Activated CD4-positive, alpha-beta T cell treated with anti-CD3 and anti-CD28 coated beads, Interleukin-2, Interleukin-4, amounts not matched to agents 100 ng/mL and 50 ng/mL, durations not matched to agents 16 hours and 8 hours (primary cell): ENCODE results near the gene SKAP2.
A peak's percentile ranks its signal among the peaks of the same experiment; 100 is the strongest.

Source experiments
- DNase-seq: peaks from one replicate; pipeline ENCODE4 v3.0.0-alpha.2; 2020; ENCODE audit warnings: low spot score

SKAP2 gene

DNA sequence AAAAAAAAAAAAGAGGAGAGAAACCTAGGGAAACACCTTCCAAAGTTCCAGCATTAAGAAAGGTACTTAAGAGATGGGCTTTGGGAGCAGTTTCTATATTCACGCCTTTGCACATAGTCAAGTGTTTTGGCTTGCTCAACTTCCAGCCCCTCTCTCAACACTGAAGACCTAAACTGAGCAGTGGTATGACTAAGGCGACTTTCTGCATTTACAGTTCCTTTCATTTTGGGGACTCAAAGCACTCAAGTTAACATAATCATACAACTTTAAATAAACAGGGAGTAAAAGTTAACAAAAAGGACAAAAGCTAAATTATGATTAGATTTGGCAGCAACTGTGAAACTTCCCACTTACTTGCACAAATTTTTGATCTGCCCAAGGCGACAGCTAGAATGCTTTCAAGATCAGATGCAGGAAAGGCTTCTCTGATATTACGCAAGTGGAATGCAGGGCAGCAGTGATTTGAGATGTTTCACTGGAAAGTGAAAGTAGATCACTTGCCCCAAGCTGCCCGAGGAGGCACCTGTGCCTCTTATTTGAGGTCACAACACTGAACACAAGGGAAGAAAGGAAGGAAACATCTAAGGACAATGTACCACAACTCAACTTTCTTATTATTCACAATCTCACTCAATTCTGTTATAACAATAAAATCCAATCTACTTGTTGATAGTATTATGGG, 199.5 kb downstream of the SKAP2 start:
- peak; percentile 33 for DNase-seq

- DNase-seq: no peak
Measured at GRCh38 chr7:26664274-26664673, 200.1 kb downstream of the SKAP2 start.

- no peak for DNase-seq
Measured at GRCh38 chr7:26663874-26664273, 200.5 kb downstream of the SKAP2 start.

GRCh38 chr7:26662646-26663045, 201.7 kb downstream of the SKAP2 start:
- DNase-seq: no peak

DNA sequence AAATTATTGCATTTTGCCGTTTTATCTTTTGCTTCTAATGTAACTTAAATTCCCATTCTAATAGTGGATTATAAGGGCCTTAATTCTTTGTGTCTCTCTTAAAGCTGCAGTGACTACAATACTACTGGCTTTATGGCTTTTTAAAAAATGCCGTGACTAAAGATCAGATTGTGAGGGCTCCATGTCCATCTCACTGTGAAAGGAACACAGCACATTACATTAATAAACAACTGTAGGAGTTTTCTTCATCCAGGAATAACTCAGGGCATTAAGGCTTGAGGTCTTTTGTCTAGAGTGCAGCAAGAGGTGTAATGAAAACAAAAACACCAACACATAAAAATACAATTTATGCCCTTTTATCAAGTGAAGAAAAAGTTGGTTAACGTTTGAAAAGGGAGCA, 205.3 kb downstream of the SKAP2 start:
- DNase-seq: no peak

- no peak for DNase-seq
Measured at GRCh38 chr7:26658389-26659084, 205.9 kb downstream of the SKAP2 start.

GRCh38 chr7:26657686-26658388, 206.6 kb downstream of the SKAP2 start:
- no peak for DNase-seq

DNA sequence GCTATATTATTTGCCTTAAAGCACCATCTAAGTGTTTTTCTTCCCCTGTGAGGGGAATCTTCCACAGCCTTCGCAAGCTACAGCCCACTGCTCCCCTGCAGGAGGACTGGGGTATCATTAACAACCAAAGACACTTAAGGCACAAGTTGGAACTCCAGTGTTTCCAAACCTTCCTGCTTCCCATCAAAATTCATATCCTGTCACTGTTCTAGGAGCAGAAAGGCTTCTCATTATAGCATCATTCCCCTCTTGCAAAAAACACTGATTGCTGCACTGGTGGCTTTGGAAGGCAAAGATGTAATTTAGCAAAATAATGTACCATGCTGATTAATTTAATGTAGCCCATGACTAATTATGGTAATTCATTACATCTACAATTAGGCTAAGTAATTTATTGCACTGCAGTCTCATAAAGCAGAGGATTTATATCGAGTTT, 207.2 kb downstream of the SKAP2 start:
- no peak for DNase-seq

GRCh38 chr7:26656735-26657134, 207.7 kb downstream of the SKAP2 start:
- DNase-seq: no peak

GRCh38 chr7:26655781-26656180, 208.6 kb downstream of the SKAP2 start:
- DNase-seq: no peak

DNA sequence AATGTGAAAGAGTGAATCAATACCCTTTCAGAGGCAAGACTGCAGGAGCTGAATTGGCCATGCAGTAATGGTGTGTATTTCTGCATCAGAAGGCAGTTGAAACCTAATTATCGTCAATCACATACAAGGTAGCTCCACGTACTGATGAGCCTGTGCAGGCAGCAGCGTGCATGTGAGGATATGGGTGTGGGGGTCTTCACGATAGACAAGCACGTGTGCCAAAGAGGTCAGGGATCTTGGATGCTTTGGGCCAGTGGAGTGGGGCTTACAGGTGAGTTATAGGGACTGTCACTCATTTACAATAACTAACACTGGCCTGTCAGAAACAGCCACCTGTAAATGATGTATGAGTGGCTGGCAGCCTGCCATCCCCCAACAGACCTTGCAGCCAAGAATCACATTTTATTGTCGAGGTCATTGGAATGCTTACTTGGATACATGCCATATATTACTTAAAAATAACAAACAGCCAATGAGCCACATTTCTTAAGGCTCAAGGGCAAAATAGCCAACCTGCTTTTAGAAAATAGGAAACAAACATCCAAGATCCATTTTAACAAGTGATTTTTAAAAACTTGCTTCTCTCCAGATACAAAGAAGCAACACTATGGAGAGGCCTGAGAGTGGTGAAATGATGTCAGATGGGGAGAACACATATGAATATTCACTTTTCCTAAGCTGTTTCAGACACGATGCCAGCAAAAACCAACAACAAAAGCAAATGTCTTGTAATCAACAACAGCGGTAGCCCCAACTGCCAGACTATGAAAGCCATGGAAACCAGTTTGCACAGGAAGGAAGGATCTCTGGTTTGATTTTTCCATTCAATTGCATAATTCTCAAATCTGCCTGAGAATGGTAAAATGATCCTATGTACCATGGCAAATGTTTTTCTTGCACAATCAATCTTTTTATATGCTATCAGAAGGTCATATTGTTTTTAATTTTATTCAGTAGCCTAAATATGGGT, 210.7 kb downstream of the SKAP2 start:
- no peak for DNase-seq

DNA sequence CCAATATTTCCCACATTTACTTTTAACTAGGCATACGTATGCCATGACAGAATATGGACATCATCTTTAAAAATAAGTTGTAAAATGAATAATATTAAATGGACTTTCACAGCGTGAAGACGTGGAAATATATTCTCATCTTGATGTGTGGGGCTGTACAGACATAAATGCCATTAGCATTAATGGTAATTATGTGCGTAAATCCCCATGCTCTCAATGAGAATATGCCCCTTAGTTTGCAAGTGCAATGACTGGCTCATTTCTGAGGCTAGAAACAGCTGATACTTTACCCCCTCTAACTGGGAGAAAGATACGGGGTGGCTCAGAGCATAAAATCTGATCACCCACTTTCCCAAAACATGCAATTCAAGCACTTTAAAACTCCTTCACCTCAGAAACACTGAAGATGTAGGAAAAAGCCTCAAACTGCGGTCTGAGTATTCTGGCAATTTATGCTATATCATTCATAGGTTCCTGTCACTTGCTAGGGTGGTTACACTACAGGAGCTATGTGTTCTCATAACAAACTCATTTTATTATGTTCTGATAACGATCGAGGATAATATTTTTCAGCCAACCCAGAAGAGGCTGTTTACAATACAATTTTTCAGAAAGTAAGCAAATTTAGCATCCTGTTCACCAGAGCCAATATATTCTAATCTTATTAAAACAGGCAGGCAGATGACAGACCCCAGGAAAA, 211.8 kb downstream of the SKAP2 start:
- DNase-seq: no peak

DNA sequence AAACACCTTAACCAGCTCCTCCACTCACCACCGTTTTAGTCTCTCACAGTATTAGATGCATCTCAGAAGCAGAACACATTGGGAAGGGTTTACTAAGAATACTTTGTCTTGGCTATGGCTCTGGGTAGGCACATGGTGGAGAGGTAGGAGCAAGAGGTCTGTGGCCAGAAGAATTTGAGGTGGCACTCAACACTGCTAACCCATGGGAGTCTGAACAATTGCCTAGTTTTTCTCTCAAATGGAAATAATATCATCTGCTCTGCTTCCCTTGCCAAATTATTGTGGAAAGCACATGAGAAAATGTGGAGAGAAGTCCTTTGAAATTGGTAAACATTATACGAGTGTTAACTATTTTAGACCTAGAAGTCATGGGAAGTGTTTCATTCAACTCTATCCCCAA, 214.3 kb downstream of the SKAP2 start:
- DNase-seq: no peak

DNA sequence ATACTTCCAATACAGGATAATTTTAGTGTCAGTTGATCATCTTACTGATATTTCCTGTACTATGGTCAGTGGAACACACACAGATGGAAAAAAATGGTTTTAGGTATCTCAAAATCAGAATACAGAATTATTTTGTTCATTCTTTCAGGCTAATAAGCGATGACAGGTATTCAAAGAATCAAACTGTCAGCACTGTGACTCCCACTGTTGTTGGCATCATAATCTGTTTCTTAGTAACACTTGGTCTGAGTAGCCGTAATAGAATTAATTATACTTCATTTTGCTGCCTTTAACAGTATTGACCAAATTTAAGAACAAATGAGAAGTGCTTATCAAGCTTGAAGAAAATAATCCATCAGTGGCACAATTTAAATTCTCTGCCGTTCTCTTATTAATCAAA, 215.0 kb downstream of the SKAP2 start:
- no peak for DNase-seq

DNA sequence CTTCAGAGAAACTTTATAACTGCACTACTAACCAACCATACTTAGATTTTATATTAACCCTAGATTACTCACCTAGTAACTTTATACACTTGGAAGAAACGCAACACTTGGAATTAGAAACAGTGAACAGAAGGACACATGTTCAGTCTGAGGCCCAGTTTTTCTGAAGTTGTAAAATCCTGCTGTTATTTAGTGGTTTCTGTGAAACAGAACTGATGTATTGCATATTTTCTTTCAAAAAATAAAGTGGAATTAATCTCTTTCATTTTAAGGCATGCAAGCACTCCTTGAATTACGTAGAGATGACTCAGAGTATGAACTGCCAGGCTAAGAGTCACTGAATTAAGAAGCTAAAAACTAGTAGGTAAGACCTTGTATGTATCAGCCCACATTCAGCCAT, 215.8 kb downstream of the SKAP2 start:
- DNase-seq: no peak

DNA sequence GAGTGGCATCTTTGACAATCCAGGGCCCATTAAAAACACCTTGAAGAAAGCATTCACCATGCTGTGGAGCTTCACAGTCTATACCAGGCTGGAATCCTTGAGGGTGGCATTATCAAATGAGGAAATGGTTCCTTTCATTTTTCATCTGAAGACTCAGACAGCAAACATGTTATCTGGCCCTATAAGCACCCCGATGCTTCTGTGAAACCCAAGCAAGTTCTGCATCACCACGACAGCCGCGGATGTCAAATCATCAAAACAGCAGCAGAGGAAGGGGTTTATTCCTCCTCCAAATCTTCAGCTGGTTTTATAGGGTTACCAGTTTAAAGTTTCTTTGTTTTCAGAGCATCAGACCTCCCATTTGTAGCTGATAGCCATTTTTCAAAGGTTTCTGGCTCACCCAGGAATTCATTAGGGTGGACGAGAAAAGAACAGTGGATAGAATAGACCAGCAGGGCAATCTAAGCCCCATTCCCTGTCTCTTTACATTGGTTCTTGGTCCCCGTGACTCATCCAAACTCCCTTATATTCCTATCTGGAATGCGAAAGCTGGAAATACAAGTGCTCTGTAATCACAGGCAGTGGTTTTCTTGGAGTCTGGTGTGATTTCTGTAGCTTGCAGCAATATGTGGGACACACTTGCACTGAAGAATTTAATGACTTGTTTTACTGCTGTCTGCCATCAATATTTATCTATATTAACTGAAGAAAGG, 217.9 kb downstream of the SKAP2 start:
- no peak for DNase-seq

GRCh38 chr7:26645121-26645520, 219.3 kb downstream of the SKAP2 start:
- DNase-seq: no peak

GRCh38 chr7:26642416-26642815, 222.0 kb downstream of the SKAP2 start:
- DNase-seq: no peak

DNA sequence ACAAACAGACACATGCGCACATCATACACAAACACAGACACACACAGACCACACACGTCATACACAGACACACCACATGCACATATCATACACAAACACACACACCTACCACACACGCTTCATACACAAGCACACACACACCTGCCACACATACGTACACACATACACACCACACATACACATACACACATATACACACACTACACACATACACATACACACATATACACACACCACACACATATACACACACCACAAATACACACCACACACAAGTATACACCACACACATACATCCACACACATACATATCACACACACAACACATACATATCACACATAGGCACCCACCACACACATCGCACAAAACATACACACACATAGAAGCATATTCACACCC, 224.7 kb downstream of the SKAP2 start:
- no peak for DNase-seq

- DNase-seq: no peak
Measured at GRCh38 chr7:26639111-26639510, 225.3 kb downstream of the SKAP2 start.

GRCh38 chr7:26638140-26638539, 226.2 kb downstream of the SKAP2 start:
- DNase-seq: no peak
